Stimulated activated CD4-positive, alpha-beta T cell treated with anti-CD3 and anti-CD28 coated beads, TNF-alpha, amount 100 ng/mL, for 4 hours (primary cell): Measurements from ENCODE around the gene PPIE.
A peak's percentile ranks its signal among the peaks of the same experiment; 100 is the strongest.

Experiments
- DNase-seq, 3 experiments: peaks; one replicate each; pipeline ENCODE4 v3.0.0-alpha.2; 2020; ENCODE audit warnings: low read depth in 3 of 3

The PPIE gene

GRCh38 chr1:39738622-39739366 is at the start of gene PPIE:
PPIE (plus strand) TSS chr1:39738882; CDS start chr1:39738901, 19 bp downstream.
- peak; percentile 92 to 97 (median 93) for DNase-seq

- no peak for DNase-seq
Observed at GRCh38 chr1:39689214-39689613, 49.5 kb upstream of the PPIE start.

- DNase-seq = no peak
Observed at GRCh38 chr1:39689635-39690034, 49.0 kb upstream of the PPIE start.

GRCh38 chr1:39690225-39690624 is 48.5 kb upstream of the PPIE start:
- no peak for DNase-seq

- DNase-seq = no peak
Observed at GRCh38 chr1:39690794-39691382, 47.8 kb upstream of the PPIE start.

GRCh38 chr1:39691383-39692151 is 47.1 kb upstream of the PPIE start, which contains the start of gene HPCAL4:
HPCAL4 (minus strand) TSS chr1:39691433; CDS start chr1:39684603, 6,830 bp downstream.
- DNase-seq = peak; percentile 73 to 89 (median 86)

GRCh38 chr1:39692152-39693074 is 46.3 kb upstream of the PPIE start:
- DNase-seq = no peak

- DNase-seq = no peak
Observed at GRCh38 chr1:39694026-39694425, 44.7 kb upstream of the PPIE start.

- DNase-seq = no peak
Observed at GRCh38 chr1:39695016-39695415, 43.7 kb upstream of the PPIE start.

GRCh38 chr1:39696448-39696847 is 42.2 kb upstream of the PPIE start:
- DNase-seq = no peak

GRCh38 chr1:39698568-39698967 is 40.1 kb upstream of the PPIE start:
- no peak for DNase-seq

- no peak for DNase-seq
Observed at GRCh38 chr1:39699419-39699818, 39.3 kb upstream of the PPIE start.

- DNase-seq = no peak
Observed at GRCh38 chr1:39700348-39700747, 38.3 kb upstream of the PPIE start.

GRCh38 chr1:39701049-39701439 is 37.6 kb upstream of the PPIE start:
- no peak for DNase-seq

GRCh38 chr1:39704757-39705156 is 33.9 kb upstream of the PPIE start:
- DNase-seq = no peak

- no peak for DNase-seq
Observed at GRCh38 chr1:39707506-39707905, 31.2 kb upstream of the PPIE start.

- no peak for DNase-seq
Observed at GRCh38 chr1:39711104-39711965, 27.3 kb upstream of the PPIE start.

GRCh38 chr1:39711966-39712340 is 26.7 kb upstream of the PPIE start:
- DNase-seq = no peak

GRCh38 chr1:39713557-39713956 is 25.1 kb upstream of the PPIE start:
- no peak for DNase-seq

- no peak for DNase-seq
Observed at GRCh38 chr1:39717809-39718208, 20.9 kb upstream of the PPIE start.
